ENCODE measurements around the gene SLC49A3.

DNA sequence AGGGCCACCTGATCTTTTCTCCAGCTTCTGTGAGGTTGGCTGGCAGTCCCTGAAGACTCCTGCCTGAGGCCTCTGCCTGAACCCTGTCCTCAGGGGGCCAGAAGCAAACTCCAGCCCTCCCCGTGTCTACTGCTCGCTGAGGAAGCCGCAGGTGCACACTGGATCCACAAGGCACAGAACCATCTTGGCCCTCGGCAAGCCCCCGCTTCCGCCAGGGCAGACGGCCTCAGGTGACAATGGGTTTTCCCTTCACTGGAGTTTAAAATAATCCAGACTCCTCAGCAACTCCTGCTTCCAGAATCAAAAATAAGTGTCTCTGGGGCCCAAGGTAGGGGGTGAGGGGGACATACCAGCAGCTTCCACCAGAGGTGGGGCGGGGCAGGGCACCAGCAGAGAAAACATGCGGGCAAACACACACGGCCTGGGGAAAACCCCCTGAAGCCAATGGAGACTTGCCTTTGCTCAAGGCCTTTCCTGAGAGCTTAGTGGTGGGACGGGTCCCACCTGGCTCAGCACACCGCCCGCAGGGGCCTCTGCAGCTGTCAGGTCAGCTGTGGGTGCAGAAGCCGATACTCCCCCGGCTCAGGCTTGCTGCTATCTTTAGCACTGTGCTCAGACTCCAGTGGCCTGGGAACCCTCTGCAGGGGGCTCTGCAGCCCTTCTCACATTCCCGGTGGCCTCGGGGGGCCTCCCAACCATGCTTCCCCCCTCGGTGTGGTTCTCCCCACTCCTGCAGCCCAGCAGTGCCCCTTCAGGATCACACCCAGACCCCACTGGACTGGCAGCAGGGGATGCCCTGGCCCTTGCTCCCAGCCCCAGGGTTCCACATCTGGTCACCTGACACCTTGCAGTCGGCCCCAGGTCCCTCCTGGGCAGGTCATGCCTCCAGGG, 12.7 kb downstream of the SLC49A3 start:
- no peak for TF ChIP-seq EZH2 (IDR thresholded peaks at IDR 0.05; ENCODE audit: insufficient read depth, poor library complexity, severe bottlenecking)
- TF ChIP-seq EZH2phosphoT487 (IDR thresholded peaks at IDR 0.05; ENCODE audit: insufficient read depth, low read depth), result no peak
